Right forelimb (tissue), 1 donor: ENCODE results near the gene WWTR1.

ENCODE experiments used
- DNase-seq: peaks from one replicate; pipeline ENCODE4 v3.0.0-alpha.2; 2018

The WWTR1 gene

DNA sequence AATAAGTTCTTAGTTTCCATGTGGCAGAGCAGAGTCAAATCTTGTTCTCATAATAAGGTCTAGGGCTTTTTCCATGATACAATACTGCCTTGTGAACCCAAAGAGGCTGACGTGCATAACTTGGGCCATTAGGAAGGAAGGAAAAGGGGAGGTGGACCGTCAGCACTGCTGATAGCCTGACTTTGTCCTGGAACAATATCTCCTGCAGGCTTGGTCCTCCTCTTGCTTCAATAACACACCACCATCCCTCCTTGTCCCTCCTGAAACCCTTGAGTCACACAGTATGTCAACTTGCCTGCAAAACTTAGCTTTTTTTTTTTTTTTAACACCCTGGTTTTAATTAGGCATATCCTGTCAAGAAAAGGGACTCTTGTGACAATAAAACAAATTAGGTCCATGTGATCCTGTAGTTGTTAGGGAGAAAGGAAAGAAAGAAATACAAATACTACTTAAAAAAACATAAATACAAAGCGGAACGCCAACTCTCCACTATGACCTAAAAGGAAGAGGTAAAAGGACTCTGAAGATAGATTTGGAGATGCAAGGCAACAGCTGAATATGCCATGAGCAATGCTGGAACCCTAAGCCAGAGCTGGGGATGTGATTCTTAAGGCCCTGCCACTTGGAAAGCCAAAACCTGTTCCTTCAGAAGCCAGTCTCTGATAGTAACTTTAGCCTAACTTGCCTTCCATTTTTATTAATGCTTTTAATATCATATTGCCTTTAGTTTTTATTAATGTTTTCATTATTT, 67.0 kb downstream of the WWTR1 start:
- DNase-seq: peak; percentile 35

DNA sequence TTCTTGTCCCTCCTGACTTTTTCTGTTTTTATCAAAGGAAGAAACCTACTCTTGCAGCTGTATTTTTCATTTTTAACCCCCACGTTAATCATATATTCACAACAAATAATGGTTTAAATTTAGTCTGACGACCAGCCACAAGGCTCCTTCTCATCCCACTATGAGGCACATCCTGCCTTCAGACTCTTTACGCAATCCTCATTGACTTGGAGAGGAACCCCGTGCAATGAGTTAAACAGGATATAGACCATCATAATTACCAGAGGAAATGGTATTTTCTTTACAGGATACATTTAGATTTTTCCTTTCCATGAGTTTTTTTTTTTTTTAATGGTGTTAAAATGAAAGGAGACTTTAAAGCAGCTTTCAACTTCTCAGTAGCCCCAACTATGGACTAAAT, 68.5 kb downstream of the WWTR1 start:
- DNase-seq: peak; percentile 19

- DNase-seq: peak; percentile 37
Measured at GRCh38 chr3:149588909-149589308, 68.9 kb downstream of the WWTR1 start.

- DNase-seq: no peak
Measured at GRCh38 chr3:149587383-149587782, 70.4 kb downstream of the WWTR1 start.

GRCh38 chr3:149586871-149587270, 71.0 kb downstream of the WWTR1 start:
- peak; percentile 16 for DNase-seq

GRCh38 chr3:149585401-149585726, 72.5 kb downstream of the WWTR1 start:
- DNase-seq: no peak

DNA sequence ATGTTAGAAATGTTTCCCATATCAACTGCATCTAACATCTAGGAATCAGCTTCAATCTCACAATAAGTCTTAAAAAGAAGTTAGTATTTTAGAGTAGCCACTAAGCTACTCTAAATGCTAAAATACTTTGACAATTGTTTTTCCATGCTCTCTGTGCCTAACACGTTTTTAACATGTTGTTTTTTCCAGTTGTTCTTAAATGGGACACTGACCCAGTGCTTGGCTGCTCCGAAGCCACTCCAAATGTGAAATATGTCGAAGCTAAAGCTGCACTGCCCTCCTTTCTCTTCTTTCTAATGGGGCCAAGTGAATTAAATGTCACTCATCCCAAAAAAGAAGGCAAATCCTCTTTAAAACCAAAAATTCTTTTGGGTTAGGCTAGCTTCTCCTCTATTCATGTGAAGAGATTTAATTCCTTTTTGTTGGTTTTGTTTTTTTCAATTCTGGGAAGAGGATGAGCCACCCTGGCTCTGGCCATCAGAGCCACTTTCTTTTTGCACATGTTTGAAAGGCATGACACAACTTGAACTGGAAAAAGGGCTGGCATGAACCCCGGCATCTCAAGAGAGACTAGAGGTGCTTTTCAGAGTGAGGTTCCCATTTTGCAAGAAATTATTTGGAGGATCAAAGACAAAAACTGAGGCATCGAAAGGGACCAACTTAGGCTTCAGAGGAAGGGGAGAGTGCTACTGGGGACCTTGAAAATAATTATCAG, 73.7 kb downstream of the WWTR1 start:
- no peak for DNase-seq

GRCh38 chr3:149582395-149582794, 75.4 kb downstream of the WWTR1 start:
- no peak for DNase-seq

DNA sequence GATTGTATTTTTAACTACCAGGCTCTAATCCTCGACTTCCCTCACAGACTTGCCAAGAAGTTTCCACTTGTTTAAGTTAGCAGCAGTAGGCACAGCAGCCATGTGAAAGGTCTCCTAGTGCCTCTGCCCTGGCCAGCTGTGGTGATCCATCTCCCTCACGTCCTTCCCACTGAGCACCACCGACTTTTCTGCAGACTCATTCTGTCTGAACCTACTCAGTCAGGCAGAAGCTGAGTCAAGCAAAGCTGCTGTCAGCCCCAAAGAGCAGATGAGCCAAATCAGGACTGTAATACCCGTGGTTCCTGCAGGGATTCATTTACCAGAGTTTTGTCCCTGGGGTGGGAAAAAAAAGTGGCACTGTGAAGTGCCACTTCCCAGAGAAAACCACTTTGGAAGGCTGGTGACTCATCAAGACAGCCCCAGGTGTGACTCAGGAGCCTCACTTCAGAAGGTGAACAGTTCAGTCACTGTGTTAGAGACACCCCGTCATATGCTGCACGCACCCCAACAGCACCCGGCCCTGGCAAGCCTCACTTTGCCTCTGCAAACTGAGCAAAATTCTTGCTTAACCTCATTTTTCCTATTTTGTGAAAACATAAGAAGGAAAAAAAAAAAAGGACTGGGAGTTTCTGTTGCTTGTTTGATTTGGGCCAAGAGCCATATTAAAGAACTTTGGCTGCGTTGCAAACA, 76.0 kb downstream of the WWTR1 start:
- peak; percentile 70 for DNase-seq

- DNase-seq: no peak
Measured at GRCh38 chr3:149581248-149581647, 76.6 kb downstream of the WWTR1 start.

- no peak for DNase-seq
Measured at GRCh38 chr3:149579838-149580542, 77.8 kb downstream of the WWTR1 start.

DNA sequence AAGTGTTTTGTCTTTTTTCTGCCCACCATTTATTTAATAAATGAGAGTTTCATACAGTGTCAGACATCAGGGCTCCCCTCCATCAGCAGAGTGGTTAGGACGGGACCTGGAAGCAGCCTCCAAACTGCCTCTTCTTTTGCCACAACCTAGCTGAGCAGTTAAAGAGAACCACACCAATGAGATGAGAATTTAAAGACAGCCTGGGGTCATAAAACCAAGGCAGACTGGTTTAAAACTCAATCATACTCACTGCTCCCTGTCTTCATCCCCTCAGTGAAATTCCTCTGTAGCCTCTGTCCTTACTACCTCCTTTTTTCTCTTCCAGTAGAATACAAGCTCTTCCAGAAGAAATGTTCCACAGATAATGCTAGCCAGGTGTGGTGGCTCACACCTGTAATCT, 78.7 kb downstream of the WWTR1 start:
- no peak for DNase-seq

DNA sequence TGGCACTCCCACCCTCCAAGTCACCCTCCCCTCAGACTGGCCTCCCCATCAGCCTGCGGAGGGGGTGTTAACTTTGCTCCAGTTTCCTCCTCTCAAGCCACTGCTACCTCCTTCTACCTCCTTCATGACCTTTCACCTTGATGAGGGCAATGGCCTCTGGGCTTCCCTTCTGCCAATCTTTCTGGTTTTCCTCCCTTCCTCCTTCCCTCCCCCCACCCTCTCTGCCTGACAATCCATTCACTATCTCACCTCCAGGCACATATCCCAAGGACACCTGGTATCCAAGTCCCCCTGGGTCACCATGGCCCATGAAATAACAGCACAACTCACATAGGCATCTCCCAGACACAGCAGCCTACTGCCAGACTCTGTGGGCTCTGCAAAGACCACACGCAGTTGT, 80.0 kb downstream of the WWTR1 start:
- DNase-seq: no peak

GRCh38 chr3:149575961-149576564, 81.8 kb downstream of the WWTR1 start:
- peak; percentile 71 for DNase-seq

GRCh38 chr3:149575213-149575960, 82.4 kb downstream of the WWTR1 start:
- DNase-seq: peak; percentile 67

- DNase-seq: no peak
Measured at GRCh38 chr3:149572796-149573414, 84.9 kb downstream of the WWTR1 start.

GRCh38 chr3:149571381-149571780, 86.4 kb downstream of the WWTR1 start:
- DNase-seq: no peak

DNA sequence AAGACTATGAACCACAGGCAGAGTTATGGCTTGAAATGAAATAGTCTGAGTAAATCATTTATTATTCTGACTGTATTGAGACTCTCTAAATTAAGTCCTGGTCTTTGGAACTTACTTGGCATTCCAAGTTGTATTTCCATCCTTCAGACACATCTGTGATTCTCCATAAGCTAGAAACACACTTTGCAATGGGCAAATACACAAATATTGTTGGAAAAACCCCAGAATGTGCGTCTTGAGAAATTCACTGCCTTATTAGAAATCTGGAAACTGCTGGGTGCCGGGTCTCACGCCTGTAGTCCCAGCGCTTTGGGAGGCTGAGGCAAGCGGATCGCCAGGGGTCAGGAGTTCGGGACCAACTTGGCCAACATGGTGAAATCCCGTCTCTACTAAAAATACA, 87.8 kb downstream of the WWTR1 start:
- DNase-seq: no peak

- no peak for DNase-seq
Measured at GRCh38 chr3:149567381-149567780, 90.4 kb downstream of the WWTR1 start.

- no peak for DNase-seq
Measured at GRCh38 chr3:149566292-149566975, 91.4 kb downstream of the WWTR1 start.

- DNase-seq: no peak
Measured at GRCh38 chr3:149564079-149564478, 93.7 kb downstream of the WWTR1 start.
